Liver (tissue), 3 donors: ENCODE results near the gene ZDHHC19.

Experiments
- ATF3 ChIP-seq: IDR thresholded peaks from 2 replicates; pipeline ENCODE4 v1.6.1; 2016; ENCODE audit warnings: antibody characterized with exemption
- CTCF ChIP-seq: fragments of 150-350 bp; IDR thresholded peaks from 2 replicates; pipeline ENCODE4 v1.5.1; 2017; ENCODE audit warnings: improper control_type of control experiment, low read depth, low read length; ENCODE audit not compliant: missing input control
- GABPA ChIP-seq, 2 donors: IDR thresholded peaks in 1 of 2; conservative IDR thresholded peaks in 1 of 2; 2 replicates each; pipeline ENCODE4 v1.6.1; 2016; ENCODE audit warnings: antibody characterized with exemption in 2 of 2, mild to moderate bottlenecking in 1 of 2, moderate library complexity in 1 of 2
- JUND ChIP-seq, 2 donors: IDR thresholded peaks; 2 replicates each; pipeline ENCODE4 v1.6.1; 2016; ENCODE audit warnings: antibody characterized with exemption in 2 of 2
- MAX ChIP-seq: IDR thresholded peaks from 2 replicates; pipeline ENCODE4 v1.6.1; 2016; ENCODE audit warnings: antibody characterized with exemption
- NR2F2 ChIP-seq: IDR thresholded peaks from 2 replicates; pipeline ENCODE4 v1.6.1; 2016; ENCODE audit warnings: antibody characterized with exemption
- RAD21 ChIP-seq, 2 donors: IDR thresholded peaks; 2 replicates each; pipeline ENCODE4 v1.6.1; 2016; ENCODE audit warnings: antibody characterized with exemption in 2 of 2, mild to moderate bottlenecking in 2 of 2
- REST ChIP-seq: IDR thresholded peaks from 2 replicates; pipeline ENCODE4 v1.6.1; 2016; ENCODE audit warnings: antibody characterized with exemption, mild to moderate bottlenecking
- RXRA ChIP-seq, 2 donors: IDR thresholded peaks; 2 replicates each; pipeline ENCODE4 v1.6.1; 2017 to 2018; ENCODE audit warnings: antibody characterized with exemption in 2 of 2, mild to moderate bottlenecking in 1 of 2
- SP1 ChIP-seq: IDR thresholded peaks from 2 replicates; pipeline ENCODE4 v1.6.1; 2018; ENCODE audit warnings: antibody characterized with exemption, mild to moderate bottlenecking
- TAF1 ChIP-seq: conservative IDR thresholded peaks from 2 replicates; pipeline ENCODE4 v1.6.1; 2016; ENCODE audit warnings: antibody characterized with exemption, mild to moderate bottlenecking
- YY1 ChIP-seq: IDR thresholded peaks from 2 replicates; pipeline ENCODE4 v1.6.1; 2016; ENCODE audit warnings: antibody characterized with exemption, mild to moderate bottlenecking
- ZBTB33 ChIP-seq: IDR thresholded peaks from 2 replicates; pipeline ENCODE4 v1.6.1; 2016; ENCODE audit warnings: antibody characterized with exemption
- donor health status: healthy.
- donor health status: healthy.

- no peak for TF ChIP-seq MAX
- no peak for TF ChIP-seq CTCF
- TF ChIP-seq JUND (IDR thresholded peaks at IDR 0.05), result no peak
- TF ChIP-seq ATF3, result no peak
- TF ChIP-seq REST, result no peak
- no peak for TF ChIP-seq YY1
- no peak for TF ChIP-seq GABPA (IDR thresholded peaks at IDR 0.05 in 1 of 2, conservative IDR thresholded peaks at IDR 0.05 in 1 of 2)
- TF ChIP-seq RAD21 (IDR thresholded peaks at IDR 0.05), result no peak
- no peak for TF ChIP-seq ZBTB33
- no peak for TF ChIP-seq TAF1
- TF ChIP-seq NR2F2, result no peak
- no peak for TF ChIP-seq RXRA (IDR thresholded peaks at IDR 0.05)
- TF ChIP-seq SP1, result no peak
Observed at GRCh38 chr3:196169836-196170240, 41.4 kb downstream of the ZDHHC19 start.
